ENCODE results near the gene FAM120B.

FAM120B gene

GRCh38 chr6:170279426-170279825 lies 27.1 kb upstream of the FAM120B start:
- DNase-seq = no peak
- no peaks in the 10 kb centered on the region for H3K9me3 Mint-ChIP-seq
- H3K4me1 Mint-ChIP-seq = peaks cover 28% of the 10 kb centered on the region
- H3K27me3 Mint-ChIP-seq = peaks cover 68% of the 10 kb centered on the region
- H3K27ac Mint-ChIP-seq = peak overlapping the region; percentile 19
- H3K4me3 Mint-ChIP-seq = no peak overlapping the region
- H3K36me3 Mint-ChIP-seq = no peaks in the 10 kb centered on the region
- CTCF ChIA-PET = no interaction called here

- no peaks in the 10 kb centered on the region for H3K9me3 Mint-ChIP-seq
- peak overlapping the region; percentile 74 for H3K27ac Mint-ChIP-seq
- CTCF ChIA-PET = no interaction called here
- H3K36me3 Mint-ChIP-seq = no peaks in the 10 kb centered on the region
- peaks cover 28% of the 10 kb centered on the region for H3K4me1 Mint-ChIP-seq
- peak overlapping the region; percentile 54 for H3K4me3 Mint-ChIP-seq
- peak; percentile 52 for DNase-seq
- peaks cover 67% of the 10 kb centered on the region for H3K27me3 Mint-ChIP-seq
Measured at GRCh38 chr6:170279977-170280688, 26.4 kb upstream of the FAM120B start.

GRCh38 chr6:170280689-170281045 lies 25.9 kb upstream of the FAM120B start:
- peaks cover 26% of the 10 kb centered on the region for H3K4me1 Mint-ChIP-seq
- no peaks in the 10 kb centered on the region for H3K9me3 Mint-ChIP-seq
- peak overlapping the region; percentile 54 for H3K4me3 Mint-ChIP-seq
- no peaks in the 10 kb centered on the region for H3K36me3 Mint-ChIP-seq
- H3K27me3 Mint-ChIP-seq = peaks cover 67% of the 10 kb centered on the region
- CTCF ChIA-PET = no interaction called here
- H3K27ac Mint-ChIP-seq = peak overlapping the region; percentile 74
- no peak for DNase-seq

GRCh38 chr6:170281331-170282292 lies 24.9 kb upstream of the FAM120B start:
- Mint-ChIP-seq H3K4me1 (peaks cover 26% of the 10 kb centered on the region), H3K36me3 (no peaks in the 10 kb centered on the region), H3K27me3 (peaks cover 64% of the 10 kb centered on the region), H3K9me3 (no peaks in the 10 kb centered on the region), H3K27ac (no peak overlapping the region), H3K4me3 (no peak overlapping the region)
- no peak for DNase-seq
- CTCF ChIA-PET = no interaction called here

- Mint-ChIP-seq H3K36me3 (no peaks in the 10 kb centered on the region), H3K4me3 (no peak overlapping the region), H3K27me3 (peaks cover 64% of the 10 kb centered on the region), H3K27ac (no peak overlapping the region), H3K4me1 (peaks cover 22% of the 10 kb centered on the region), H3K9me3 (no peaks in the 10 kb centered on the region)
- CTCF ChIA-PET = no interaction called here
- DNase-seq = no peak
Measured at GRCh38 chr6:170282512-170283158, 23.9 kb upstream of the FAM120B start.

GRCh38 chr6:170283212-170284081 lies 23.1 kb upstream of the FAM120B start:
- Mint-ChIP-seq H3K36me3 (no peaks in the 10 kb centered on the region), H3K27ac (no peak overlapping the region), H3K27me3 (peaks cover 64% of the 10 kb centered on the region)

GRCh38 chr6:170284126-170284773 lies 22.3 kb upstream of the FAM120B start:
- Mint-ChIP-seq H3K4me1 (peaks cover 17% of the 10 kb centered on the region), H3K36me3 (no peaks in the 10 kb centered on the region), H3K27ac (no peak overlapping the region), H3K4me3 (no peak overlapping the region), H3K9me3 (no peaks in the 10 kb centered on the region), H3K27me3 (peaks cover 64% of the 10 kb centered on the region)
- CTCF ChIA-PET = interaction anchor here (1.5 kb wide), 1 partner anchor 453 kb away, joined by 3 read pairs; no protein-coding TSS in a partner anchor
- peak; percentile 17 for DNase-seq

More at GRCh38 chr6:170283212-170284081, 23.1 kb upstream of the FAM120B start:
- CTCF ChIA-PET = no interaction called here
- Mint-ChIP-seq H3K4me1 (peaks cover 19% of the 10 kb centered on the region), H3K9me3 (no peaks in the 10 kb centered on the region), H3K4me3 (no peak overlapping the region)
- DNase-seq = no peak

- peaks cover 10% of the 10 kb centered on the region for H3K4me1 Mint-ChIP-seq
Measured at GRCh38 chr6:170284866-170285469, 21.6 kb upstream of the FAM120B start.

GRCh38 chr6:170285482-170285881 lies 21.1 kb upstream of the FAM120B start:
- Mint-ChIP-seq H3K36me3 (peaks cover 2% of the 10 kb centered on the region), H3K27me3 (peaks cover 69% of the 10 kb centered on the region), H3K27ac (no peak overlapping the region), H3K4me1 (peaks cover 14% of the 10 kb centered on the region), H3K4me3 (no peak overlapping the region), H3K9me3 (no peaks in the 10 kb centered on the region)
- DNase-seq = no peak
- CTCF ChIA-PET = interaction anchor here (0.9 to 1.5 kb wide), 2 partner anchors 51 to 454 kb away, joined by 3 read pairs; no protein-coding TSS in a partner anchor

More at GRCh38 chr6:170284866-170285469, 21.6 kb upstream of the FAM120B start:
- no peak for DNase-seq
- Mint-ChIP-seq H3K27me3 (peaks cover 69% of the 10 kb centered on the region), H3K9me3 (no peaks in the 10 kb centered on the region), H3K4me3 (no peak overlapping the region), H3K27ac (no peak overlapping the region), H3K36me3 (no peaks in the 10 kb centered on the region)
- CTCF ChIA-PET = interaction anchor here (0.9 to 1.5 kb wide), 2 partner anchors 51 to 453 kb away, joined by 3 read pairs; no protein-coding TSS in a partner anchor

- Mint-ChIP-seq H3K36me3 (peaks cover 2% of the 10 kb centered on the region), H3K27ac (no peak overlapping the region), H3K27me3 (peaks cover 71% of the 10 kb centered on the region), H3K4me3 (no peak overlapping the region), H3K4me1 (peaks cover 14% of the 10 kb centered on the region), H3K9me3 (no peaks in the 10 kb centered on the region)
- CTCF ChIA-PET = interaction anchor here (0.9 kb wide), 1 partner anchor 50 kb away, joined by 3 read pairs; no protein-coding TSS in a partner anchor
- no peak for DNase-seq
Measured at GRCh38 chr6:170286246-170286933, 20.2 kb upstream of the FAM120B start.

- H3K4me3 Mint-ChIP-seq = no peak overlapping the region
- no peak for DNase-seq
- H3K4me1 Mint-ChIP-seq = peaks cover 17% of the 10 kb centered on the region
- CTCF ChIA-PET = no interaction called here
- H3K9me3 Mint-ChIP-seq = no peaks in the 10 kb centered on the region
- peaks cover 71% of the 10 kb centered on the region for H3K27me3 Mint-ChIP-seq
- H3K27ac Mint-ChIP-seq = no peak overlapping the region
- peaks cover 2% of the 10 kb centered on the region for H3K36me3 Mint-ChIP-seq
Measured at GRCh38 chr6:170286934-170287265, 19.7 kb upstream of the FAM120B start.

- Mint-ChIP-seq H3K27me3 (peaks cover 76% of the 10 kb centered on the region), H3K9me3 (no peaks in the 10 kb centered on the region), H3K36me3 (peaks cover 2% of the 10 kb centered on the region), H3K27ac (no peak overlapping the region), H3K4me3 (no peak overlapping the region), H3K4me1 (peaks cover 22% of the 10 kb centered on the region)
- CTCF ChIA-PET = no interaction called here
- no peak for DNase-seq
Measured at GRCh38 chr6:170287371-170287876, 19.1 kb upstream of the FAM120B start.
